ENCODE measurements around the gene TTLL8. TPM values are rescaled to one million over a fixed set of nuclear protein-coding genes. Genes with fewer than 3 reads are reported as not detected.

TTLL8 gene
- total RNA-seq, 1 experiment from 2014 or later, result not detected

- ChIA-PET POLR2A (no interaction called here), CTCF (no interaction called here)
- H3K27me3 ChIP-seq (ENCODE audit: insufficient read depth, low read length), result no peaks in the 10 kb centered on the region
Measured at GRCh38 chr22:50048836-50049235, 9.3 kb downstream of the TTLL8 start.

GRCh38 chr22:50048061-50048765 lies 9.9 kb downstream of the TTLL8 start:
- intact Hi-C loops (cut with micrococcal nuclease), result no loop called here
- Histone ChIP-seq H3K4me1 (ENCODE audit: control insufficient read depth in 1 of 2, insufficient read depth in 2 of 2, low read length in 2 of 2) (no peaks in the 10 kb centered on the region), H3K9ac (ENCODE audit: low read length) (no peak overlapping the region), H3K4me3 (replicated peaks in 1 of 2; ENCODE audit: low read depth in 1 of 2, low read length in 2 of 2) (no peak overlapping the region), H3K4me2 (ENCODE audit: low read length) (no peak overlapping the region), H3K9me3 (ENCODE audit: control insufficient read depth in 1 of 2, insufficient read depth in 1 of 2, low read depth in 1 of 2, low read length in 2 of 2) (no peaks in the 10 kb centered on the region), H4K20me1 (ENCODE audit: insufficient read depth) (no peaks in the 10 kb centered on the region), H2AFZ (ENCODE audit: low read depth, low read length, poor library complexity, severe bottlenecking) (no peak overlapping the region), H3K27ac (ENCODE audit: low read depth, low read length) (no peak overlapping the region), H3K27me3 (ENCODE audit: insufficient read depth, low read length) (no peaks in the 10 kb centered on the region), H3K36me3 (ENCODE audit: control insufficient read depth in 1 of 2, insufficient read depth in 2 of 2, low read length in 2 of 2) (no peaks in the 10 kb centered on the region), H3K9me2 (ENCODE audit: insufficient read depth) (no peaks in the 10 kb centered on the region), H3K79me2 (ENCODE audit: insufficient read depth, low read length) (no peaks in the 10 kb centered on the region)
- ATAC-seq (no peak), DNase-seq (ENCODE audit: low read depth, low spot score) (no peak)
- BruUV-seq (replicated peaks), result no TSS peak
- POLR2A ChIA-PET, result no interaction called here
- RAD21 ChIA-PET (ENCODE audit: low non-redundant PET in 1 of 2, low total read pairs in 2 of 2, uncharacterized antibody in 2 of 2, unreplicated experiment in 2 of 2), result no interaction called here
- CTCF ChIA-PET, result no interaction called here
- TF ChIP-seq EZH2phosphoT487 (IDR thresholded peaks at IDR 0.05; ENCODE audit: borderline replicate concordance) (no peak), YY1 (IDR thresholded peaks at IDR 0.05; ENCODE audit: extremely low read depth, insufficient replicate concordance, low read depth, low read length) (no peak), RAD21 (IDR thresholded peaks at IDR 0.05; ENCODE audit: low read depth) (no peak), POLR2A (IDR thresholded peaks at IDR 0.05; ENCODE audit: borderline replicate concordance, extremely low read depth, insufficient read depth, insufficient read length) (no peak), SIN3A (IDR thresholded peaks at IDR 0.05; ENCODE audit: low read depth) (no peak), FOSL1 (IDR thresholded peaks at IDR 0.05; ENCODE audit: low read depth) (no peak), ELF1 (IDR thresholded peaks at IDR 0.05; ENCODE audit: borderline replicate concordance, low read depth) (no peak), CTCF (IDR thresholded peaks at IDR 0.05 in 2 of 3, conservative IDR thresholded peaks at IDR 0.05 in 1 of 3; ENCODE audit: borderline replicate concordance in 1 of 3, insufficient read depth in 1 of 3, low read depth in 2 of 3, low read length in 2 of 3) (no peak), REST (IDR thresholded peaks at IDR 0.05; ENCODE audit: low read depth) (no peak), POLR2AphosphoS5 (IDR thresholded peaks at IDR 0.05; ENCODE audit: low read depth, low read length) (no peak), ATF3 (IDR thresholded peaks at IDR 0.05) (no peak), ZNF274 (IDR thresholded peaks at IDR 0.05; ENCODE audit: low read depth, low read length) (no peak)

More at GRCh38 chr22:50048836-50049235, 9.3 kb downstream of the TTLL8 start:
- Histone ChIP-seq H3K9me2 (ENCODE audit: insufficient read depth) (no peaks in the 10 kb centered on the region), H3K4me3 (replicated peaks in 1 of 2; ENCODE audit: low read depth in 1 of 2, low read length in 2 of 2) (no peak overlapping the region), H3K9ac (ENCODE audit: low read length) (no peak overlapping the region), H3K4me1 (ENCODE audit: control insufficient read depth in 1 of 2, insufficient read depth in 2 of 2, low read length in 2 of 2) (no peaks in the 10 kb centered on the region), H3K79me2 (ENCODE audit: insufficient read depth, low read length) (no peaks in the 10 kb centered on the region), H3K27ac (ENCODE audit: low read depth, low read length) (no peak overlapping the region), H3K4me2 (ENCODE audit: low read length) (no peak overlapping the region), H4K20me1 (ENCODE audit: insufficient read depth) (no peaks in the 10 kb centered on the region), H3K36me3 (ENCODE audit: control insufficient read depth in 1 of 2, insufficient read depth in 2 of 2, low read length in 2 of 2) (no peaks in the 10 kb centered on the region), H2AFZ (ENCODE audit: low read depth, low read length, poor library complexity, severe bottlenecking) (no peak overlapping the region), H3K9me3 (ENCODE audit: control insufficient read depth in 1 of 2, insufficient read depth in 1 of 2, low read depth in 1 of 2, low read length in 2 of 2) (no peaks in the 10 kb centered on the region)
- RAD21 ChIA-PET (ENCODE audit: low non-redundant PET in 1 of 2, low total read pairs in 2 of 2, uncharacterized antibody in 2 of 2, unreplicated experiment in 2 of 2), result no interaction called here
- no peak for DNase-seq (ENCODE audit: low read depth, low spot score)
- intact Hi-C loops (cut with micrococcal nuclease), result no loop called here
- BruUV-seq (replicated peaks), result no TSS peak
- no peak for ATAC-seq
- TF ChIP-seq JUND (IDR thresholded peaks at IDR 0.05), result no peak
- no peak for TF ChIP-seq MAX (IDR thresholded peaks at IDR 0.05)
- no peak for TF ChIP-seq CEBPB (IDR thresholded peaks at IDR 0.05; ENCODE audit: low read depth)
- no peak for TF ChIP-seq ZFX (IDR thresholded peaks at IDR 0.05)
- no peak for TF ChIP-seq ZNF274 (IDR thresholded peaks at IDR 0.05; ENCODE audit: low read depth, low read length)

Data from HCT116 (cell line).